GM12873 (cell line): ENCODE data around the gene MYRIP.
A peak's percentile ranks its signal among the peaks of the same experiment; 100 is the strongest.

Experiments used
- CTCF ChIP-seq: IDR thresholded peaks from 2 replicates; pipeline ENCODE4 v1.5.1; 2012; ENCODE audit warnings: low read depth, mild to moderate bottlenecking, moderate library complexity, low read length, control low read depth; ENCODE audit not compliant: insufficient read depth; ENCODE audit errors: missing control alignments

The MYRIP gene

GRCh38 chr3:40109641-40110490 is 300.5 kb downstream of the MYRIP start:
- TF ChIP-seq CTCF = peak; percentile 24

GRCh38 chr3:40116478-40117177 is 307.2 kb downstream of the MYRIP start:
- no peak for TF ChIP-seq CTCF

GRCh38 chr3:40118091-40118490 is 308.7 kb downstream of the MYRIP start:
- TF ChIP-seq CTCF = no peak

GRCh38 chr3:40120067-40120692 is 310.8 kb downstream of the MYRIP start:
- no peak for TF ChIP-seq CTCF

GRCh38 chr3:40120806-40121205 is 311.4 kb downstream of the MYRIP start:
- no peak for TF ChIP-seq CTCF

GRCh38 chr3:40124918-40125317 is 315.5 kb downstream of the MYRIP start:
- TF ChIP-seq CTCF = no peak

- no peak for TF ChIP-seq CTCF
Observed at GRCh38 chr3:40128166-40128565, 318.8 kb downstream of the MYRIP start.
